HG02571 (cell line): ENCODE data around the gene SNX27.
A peak's percentile ranks its signal among the peaks of the same experiment; 100 is the strongest.

Source experiments
- ATAC-seq: cut with Tn5 transposase; IDR thresholded peaks from one replicate; pipeline ENCODE4 v1.9.1; 2021; ENCODE audit warnings: mild to moderate bottlenecking, moderate library complexity; ENCODE audit not compliant: unreplicated experiment

SNX27 gene

GRCh38 chr1:151611832-151612500 is at the start of gene SNX27:
TSS of gene SNX27 (plus strand) at chr1:151612050. CDS start at chr1:151612202, 152 bp downstream.
- ATAC-seq: peak; percentile 93

GRCh38 chr1:151562661-151563060 is 49.2 kb upstream of the SNX27 start:
- no peak for ATAC-seq

- no peak for ATAC-seq
Measured at GRCh38 chr1:151563376-151563775, 48.5 kb upstream of the SNX27 start.

GRCh38 chr1:151565502-151566189 is 46.2 kb upstream of the SNX27 start:
- no peak for ATAC-seq

- ATAC-seq: no peak
Measured at GRCh38 chr1:151568626-151569088, 43.2 kb upstream of the SNX27 start.

GRCh38 chr1:151570819-151571218 is 41.0 kb upstream of the SNX27 start:
- no peak for ATAC-seq

GRCh38 chr1:151574575-151575529 is 37.0 kb upstream of the SNX27 start:
- ATAC-seq: no peak

- no peak for ATAC-seq
Measured at GRCh38 chr1:151577173-151577572, 34.7 kb upstream of the SNX27 start.

GRCh38 chr1:151578941-151579340 is 32.9 kb upstream of the SNX27 start:
- no peak for ATAC-seq

- no peak for ATAC-seq
Measured at GRCh38 chr1:151579436-151580225, 32.2 kb upstream of the SNX27 start.

- no peak for ATAC-seq
Measured at GRCh38 chr1:151581451-151581850, 30.4 kb upstream of the SNX27 start.

GRCh38 chr1:151581921-151582320 is 29.9 kb upstream of the SNX27 start:
- no peak for ATAC-seq

- ATAC-seq: no peak
Measured at GRCh38 chr1:151583796-151584195, 28.1 kb upstream of the SNX27 start.

- ATAC-seq: no peak
Measured at GRCh38 chr1:151584278-151584677, 27.6 kb upstream of the SNX27 start.

- ATAC-seq: no peak
Measured at GRCh38 chr1:151584780-151585179, 27.1 kb upstream of the SNX27 start.

- no peak for ATAC-seq
Measured at GRCh38 chr1:151585622-151586021, 26.2 kb upstream of the SNX27 start.

GRCh38 chr1:151590961-151591360 is 20.9 kb upstream of the SNX27 start:
- no peak for ATAC-seq

GRCh38 chr1:151593730-151594129 is 18.1 kb upstream of the SNX27 start:
- no peak for ATAC-seq

GRCh38 chr1:151594143-151594625 is 17.7 kb upstream of the SNX27 start:
- no peak for ATAC-seq

GRCh38 chr1:151596166-151596953 is 15.5 kb upstream of the SNX27 start:
- no peak for ATAC-seq
